CD4-positive, CD25-positive, alpha-beta regulatory T cell (primary cell): Measurements from ENCODE around the gene ZNRF3. TPM values are rescaled to one million over a fixed set of nuclear protein-coding genes. Genes with fewer than 3 reads are reported as not detected.
"Not testable (repeated sequence)": the region's sequence is repeated elsewhere in the genome, so short reads cannot be mapped to it uniquely, and the experiment has no call there.

Experiments
- ATAC-seq, 2 donors: fragments of 150-1000 bp; cut with Tn5 transposase; one replicate each; pipeline ENCODE4 v1.10.0; 2021; ENCODE audit warnings: low read depth in 2 of 2, moderate number of reproducible peaks in 2 of 2, moderate library complexity in 1 of 2
- DNase-seq, 3 donors: peaks; one replicate each; pipeline versions ENCODE4 v3.0.0 to v3.0.0-alpha.2; 2012 to 2022; ENCODE audit warnings: mixed read lengths in 1 of 3
- H3K27ac ChIP-seq: one replicate; pipeline ENCODE4 v1.7.0; 2013; ENCODE audit warnings: mild to moderate bottlenecking, low read length; ENCODE audit not compliant: insufficient read depth, poor library complexity, severe bottlenecking
- H3K27me3 ChIP-seq: one replicate; pipeline ENCODE4 v1.7.0; 2013; ENCODE audit warnings: low read length; ENCODE audit not compliant: control insufficient read depth, insufficient read depth
- H3K36me3 ChIP-seq: one replicate; pipeline ENCODE4 v1.7.0; 2013; ENCODE audit warnings: mild to moderate bottlenecking, low read length, moderate library complexity; ENCODE audit not compliant: control insufficient read depth, insufficient read depth
- H3K4me1 ChIP-seq: 2 replicates; pipeline ENCODE4 v1.7.0; 2013; ENCODE audit warnings: mild to moderate bottlenecking, low read length; ENCODE audit not compliant: insufficient read depth, control insufficient read depth, poor library complexity, severe bottlenecking
- H3K4me3 ChIP-seq: one replicate; pipeline ENCODE4 v1.7.0; 2013; ENCODE audit warnings: low read depth, mild to moderate bottlenecking, low read length, moderate library complexity
- H3K9me3 ChIP-seq, 2 experiments: 1 replicate in 1 of 2; 2 replicates in 1 of 2; pipeline ENCODE4 v1.7.0; 2013; ENCODE audit warnings: low read length in 2 of 2, mild to moderate bottlenecking in 1 of 2, moderate library complexity in 1 of 2; ENCODE audit not compliant: control insufficient read depth in 2 of 2
- H3K27ac Mint-ChIP-seq, 3 donors: one replicate each; pipeline ENCODE4 v1.8.0; 2020 to 2022; ENCODE audit warnings: mild to moderate bottlenecking in 3 of 3, mixed read lengths in 3 of 3, moderate library complexity in 2 of 3
- H3K27me3 Mint-ChIP-seq: one replicate; pipeline ENCODE4 v1.8.0; 2022; ENCODE audit warnings: mild to moderate bottlenecking, mixed read lengths
- H3K36me3 Mint-ChIP-seq: one replicate; pipeline ENCODE4 v1.8.0; 2020; ENCODE audit warnings: mixed read lengths
- H3K4me1 Mint-ChIP-seq, 4 donors: one replicate each; pipeline ENCODE4 v1.8.0; 2020 to 2022; ENCODE audit warnings: mixed read lengths in 4 of 4, mild to moderate bottlenecking in 1 of 4
- H3K4me3 Mint-ChIP-seq, 4 donors: one replicate each; pipeline ENCODE4 v1.8.0; 2020 to 2022; ENCODE audit warnings: mild to moderate bottlenecking in 4 of 4, mixed read lengths in 4 of 4, moderate library complexity in 3 of 4
- H3K9me3 Mint-ChIP-seq, 7 donors: one replicate each; pipeline ENCODE4 v1.8.0; 2020 to 2022; ENCODE audit warnings: mixed read lengths in 7 of 7, mild to moderate bottlenecking in 3 of 7, moderate library complexity in 2 of 7
- polyA plus RNA-seq, 4 donors: library from polyadenylated mRNA; unstranded; fragments of 300-500 nt; fragmentation: Illumina TruSeq; gene quantifications; one replicate each; pipeline ENCODE4 v1.2.3, GENCODE V29; 2021
- total RNA-seq: library from RNA; stranded (reverse); gene quantifications from one replicate; pipeline ENCODE4 v1.2.3, GENCODE V29; 2022

Gene ZNRF3
- total and polyA plus RNA-seq, 5 donors from 2014 or later: 0.06 to 0.35 (median 0.24) TPM

DNA sequence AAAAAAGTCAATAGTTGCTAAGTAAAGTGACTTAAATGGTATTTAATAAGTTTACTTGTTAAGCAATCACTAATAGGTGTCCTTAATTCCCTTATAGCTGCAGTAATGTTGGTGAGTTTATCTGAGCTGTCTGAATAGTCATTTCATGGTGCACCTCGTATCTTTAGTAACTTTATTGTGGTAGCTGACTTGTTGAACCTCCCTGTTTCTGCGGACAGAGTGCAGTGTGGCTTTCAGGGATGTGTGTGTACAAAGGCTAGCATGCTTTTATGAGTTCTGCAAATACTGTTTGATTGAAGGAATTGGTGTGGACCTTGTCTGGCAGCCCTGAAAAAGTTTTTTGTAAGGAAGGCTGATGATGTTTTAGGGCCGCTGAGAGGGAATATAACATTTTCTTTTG is 2.6 kb downstream of the ZNRF3 start:
- no peak overlapping the region for H3K4me3 ChIP-seq
- Mint-ChIP-seq H3K27me3 (peaks cover 43% of the 10 kb centered on the region), H3K36me3 (no peaks in the 10 kb centered on the region), H3K4me3 (peak overlapping the region in 3 of 4 donors; percentile 56 to 59 (median 58)), H3K27ac (no peak overlapping the region), H3K4me1 (peaks cover 0 to 23% (median 9%) of the 10 kb centered on the region in 4 donors), H3K9me3 (no peaks in the 10 kb centered on the region)
- peaks cover 13% of the 10 kb centered on the region for H3K27me3 ChIP-seq
- peaks cover 10% of the 10 kb centered on the region for H3K4me1 ChIP-seq
- H3K36me3 ChIP-seq: no peaks in the 10 kb centered on the region
- ATAC-seq (no peak), DNase-seq (no peak)
- no peak overlapping the region for H3K27ac ChIP-seq
- no peaks in the 10 kb centered on the region for H3K9me3 ChIP-seq

DNA sequence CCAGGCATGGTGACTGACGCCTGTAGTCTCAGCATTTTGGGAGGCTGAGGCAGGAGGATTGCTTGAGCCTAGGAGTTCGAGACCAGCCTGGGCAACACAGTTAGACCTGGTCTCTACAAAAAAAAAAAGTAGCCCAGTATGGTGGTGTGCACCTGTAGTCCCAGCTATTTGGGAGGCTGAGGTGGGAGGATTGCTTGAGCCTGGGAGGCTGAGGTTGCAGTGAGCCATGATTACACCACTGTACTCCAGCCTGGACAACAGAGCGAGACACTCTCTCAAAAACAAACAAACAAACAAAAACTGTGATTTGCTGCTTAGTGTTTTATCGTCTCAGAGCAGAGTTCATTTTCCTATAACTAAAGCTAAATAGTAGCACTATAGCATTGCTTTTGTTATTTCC is 3.3 kb downstream of the ZNRF3 start:
- not testable (repeated sequence) for H3K9me3 ChIP-seq, ATAC-seq, H3K27ac ChIP-seq, H3K36me3 Mint-ChIP-seq, H3K36me3 ChIP-seq, H3K9me3 Mint-ChIP-seq, H3K27ac Mint-ChIP-seq, DNase-seq, H3K4me3 ChIP-seq, H3K4me3 Mint-ChIP-seq, H3K4me1 ChIP-seq
- Mint-ChIP-seq H3K27me3 (peaks cover 43% of the 10 kb centered on the region), H3K4me1 (peaks cover 0 to 23% (median 9%) of the 10 kb centered on the region in 4 donors)
- H3K27me3 ChIP-seq: peaks cover 15% of the 10 kb centered on the region

DNA sequence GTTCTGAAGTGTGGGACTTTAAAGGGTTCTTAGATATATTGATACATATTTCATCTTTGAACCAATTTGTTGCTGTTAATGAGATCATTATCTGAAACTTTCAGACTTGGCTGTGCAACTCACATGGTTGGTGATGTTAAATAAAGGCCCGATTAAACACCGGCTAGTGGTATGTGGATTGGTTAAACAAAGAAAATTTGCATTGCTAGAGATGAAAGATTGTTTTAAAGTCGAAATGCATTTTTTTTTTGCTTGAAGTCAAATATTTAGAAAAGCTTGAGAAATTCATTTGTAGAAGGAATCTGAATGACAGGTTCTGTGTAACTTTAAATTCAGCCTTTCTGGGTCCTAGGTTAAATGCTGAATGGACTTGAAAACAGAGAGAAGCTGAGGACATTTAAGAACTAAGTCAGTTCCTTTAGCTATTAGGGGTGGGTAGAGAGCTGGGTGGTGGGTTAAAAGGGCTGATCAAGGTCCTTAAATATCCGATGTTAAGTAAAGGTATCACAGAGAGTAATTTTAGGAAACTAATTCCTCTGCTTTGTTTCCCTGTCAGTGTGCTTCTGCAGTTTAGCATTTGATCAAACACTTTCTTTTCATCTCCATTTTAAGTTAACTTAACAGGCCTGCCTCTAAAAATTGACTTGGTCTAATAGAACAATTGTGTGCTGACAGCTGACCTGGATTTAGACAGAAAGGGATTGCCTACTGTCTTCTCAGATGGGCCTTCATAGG is 4.5 kb downstream of the ZNRF3 start:
- Mint-ChIP-seq H3K27me3 (peaks cover 34% of the 10 kb centered on the region), H3K4me3 (no peak overlapping the region), H3K27ac (no peak overlapping the region), H3K36me3 (no peaks in the 10 kb centered on the region), H3K4me1 (peaks cover 0 to 15% (median 6%) of the 10 kb centered on the region in 4 donors), H3K9me3 (no peaks in the 10 kb centered on the region)
- Histone ChIP-seq H3K9me3 (no peaks in the 10 kb centered on the region), H3K4me3 (no peak overlapping the region), H3K4me1 (peaks cover 10% of the 10 kb centered on the region), H3K27me3 (peaks cover 15% of the 10 kb centered on the region), H3K27ac (no peak overlapping the region), H3K36me3 (no peaks in the 10 kb centered on the region)
- DNase-seq: no peak
- ATAC-seq: no peak

DNA sequence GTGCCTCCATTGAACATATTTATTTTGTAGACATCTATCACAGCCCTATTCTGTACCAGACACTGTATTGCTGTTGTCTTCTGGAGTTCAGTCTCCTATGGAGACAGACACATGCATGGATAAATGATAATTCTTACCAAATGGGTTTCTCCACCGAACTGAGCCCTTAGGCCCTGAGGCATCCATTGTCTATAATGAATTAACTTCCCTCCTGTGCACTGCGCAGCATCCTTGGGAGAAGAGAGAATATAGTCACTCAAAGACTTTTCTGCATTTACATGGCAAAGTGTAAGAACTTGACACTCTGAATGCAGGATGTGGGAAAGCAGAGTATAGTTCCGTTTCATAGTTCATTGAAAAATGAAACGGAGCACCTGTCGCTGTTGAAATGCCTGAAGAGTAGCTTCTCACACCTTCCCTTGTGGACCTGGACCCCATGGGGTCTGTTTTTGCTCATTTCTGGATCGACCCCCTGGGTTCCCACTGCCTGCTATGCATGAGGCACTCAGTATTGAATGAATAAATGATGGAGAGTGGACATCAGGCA is 6.2 kb downstream of the ZNRF3 start:
- Histone ChIP-seq H3K4me3 (no peak overlapping the region), H3K27me3 (peaks cover 14% of the 10 kb centered on the region), H3K27ac (no peak overlapping the region), H3K9me3 (no peaks in the 10 kb centered on the region), H3K36me3 (no peaks in the 10 kb centered on the region), H3K4me1 (peaks cover 5% of the 10 kb centered on the region)
- Mint-ChIP-seq H3K4me3 (peak overlapping the region in 1 of 4 donors; percentile 4), H3K27ac (no peak overlapping the region), H3K4me1 (peaks cover 0 to 7% (median 5%) of the 10 kb centered on the region in 4 donors), H3K9me3 (no peaks in the 10 kb centered on the region), H3K36me3 (no peaks in the 10 kb centered on the region), H3K27me3 (peaks cover 30% of the 10 kb centered on the region)
- DNase-seq (no peak), ATAC-seq (no peak)

DNA sequence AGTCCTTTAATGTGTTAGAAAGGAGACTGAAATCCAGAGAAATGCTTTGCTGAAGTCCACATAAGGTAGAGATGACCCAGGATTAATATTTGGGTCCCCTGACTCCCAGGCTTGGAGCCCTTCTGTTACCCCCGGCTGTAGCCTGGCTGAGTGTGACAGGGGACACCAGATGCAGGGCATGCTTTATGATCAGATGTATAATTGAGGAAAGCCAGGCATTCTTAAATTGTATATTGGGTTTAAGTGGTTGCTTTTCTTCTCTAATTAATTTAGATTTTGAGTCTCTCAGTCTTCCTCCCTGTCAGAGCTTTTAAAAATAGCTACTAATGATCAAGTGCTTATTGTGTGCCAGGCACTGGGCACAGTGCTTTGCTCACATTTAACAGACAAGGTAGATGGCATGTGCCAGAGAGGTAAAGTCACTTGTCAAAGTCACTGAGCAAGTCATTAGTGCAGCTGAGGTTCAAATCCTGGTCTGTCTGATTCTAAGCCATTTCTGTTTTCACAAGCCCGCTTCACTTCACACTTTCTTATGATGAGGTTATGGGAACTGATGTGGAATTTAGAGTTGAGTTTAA is 7.9 kb downstream of the ZNRF3 start:
- DNase-seq (no peak), ATAC-seq (no peak)
- Histone ChIP-seq H3K36me3 (no peaks in the 10 kb centered on the region), H3K9me3 (no peaks in the 10 kb centered on the region), H3K27me3 (peaks cover 4% of the 10 kb centered on the region), H3K4me1 (no peaks in the 10 kb centered on the region), H3K4me3 (no peak overlapping the region), H3K27ac (no peak overlapping the region)
- no peaks in the 10 kb centered on the region for H3K36me3 Mint-ChIP-seq
- H3K27me3 Mint-ChIP-seq: peaks cover 15% of the 10 kb centered on the region
- H3K4me3 Mint-ChIP-seq: no peak overlapping the region
- no peak overlapping the region for H3K27ac Mint-ChIP-seq
- H3K4me1 Mint-ChIP-seq: no peaks in the 10 kb centered on the region
- peaks cover 0 to 3% (median 0%) of the 10 kb centered on the region in 7 donors for H3K9me3 Mint-ChIP-seq

DNA sequence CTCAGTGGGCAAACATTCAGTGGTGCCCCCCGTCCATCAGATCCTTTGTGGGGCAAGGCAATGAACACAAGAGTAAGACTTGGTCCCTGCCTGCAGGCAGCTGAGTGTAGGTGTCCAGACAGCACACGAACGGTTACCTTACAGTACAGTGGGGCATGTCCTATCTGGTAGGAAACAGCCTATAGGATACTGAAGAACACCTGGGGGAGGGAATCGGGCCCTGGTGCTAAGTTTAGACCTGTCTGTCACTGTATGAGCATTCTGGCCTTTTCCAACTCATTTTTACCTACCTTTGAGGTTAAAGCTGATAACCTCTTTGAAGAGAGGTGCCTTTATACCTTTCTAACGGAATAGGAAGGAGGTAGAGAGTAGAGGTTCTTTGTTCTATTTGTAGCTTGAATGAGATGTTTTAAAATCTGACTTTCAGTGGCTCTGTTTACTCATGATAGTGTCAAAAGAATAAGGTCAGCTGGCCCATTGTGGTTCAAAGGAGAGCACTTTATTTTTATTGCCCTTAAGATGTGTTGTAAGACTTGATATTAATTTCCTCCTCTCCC is 8.9 kb downstream of the ZNRF3 start:
- DNase-seq (no peak), ATAC-seq (no peak)
- Histone ChIP-seq H3K27ac (no peak overlapping the region), H3K9me3 (no peaks in the 10 kb centered on the region), H3K36me3 (no peaks in the 10 kb centered on the region), H3K4me3 (no peak overlapping the region), H3K4me1 (no peaks in the 10 kb centered on the region), H3K27me3 (peaks cover 4% of the 10 kb centered on the region)
- H3K36me3 Mint-ChIP-seq: no peaks in the 10 kb centered on the region
- peak overlapping the region in 1 of 3 donors; percentile 29 for H3K27ac Mint-ChIP-seq
- H3K4me3 Mint-ChIP-seq: no peak overlapping the region
- peaks cover 0 to 3% (median 0%) of the 10 kb centered on the region in 7 donors for H3K9me3 Mint-ChIP-seq
- H3K4me1 Mint-ChIP-seq: peaks cover 0 to 2% (median 0%) of the 10 kb centered on the region in 4 donors
- H3K27me3 Mint-ChIP-seq: peaks cover 10% of the 10 kb centered on the region

DNA sequence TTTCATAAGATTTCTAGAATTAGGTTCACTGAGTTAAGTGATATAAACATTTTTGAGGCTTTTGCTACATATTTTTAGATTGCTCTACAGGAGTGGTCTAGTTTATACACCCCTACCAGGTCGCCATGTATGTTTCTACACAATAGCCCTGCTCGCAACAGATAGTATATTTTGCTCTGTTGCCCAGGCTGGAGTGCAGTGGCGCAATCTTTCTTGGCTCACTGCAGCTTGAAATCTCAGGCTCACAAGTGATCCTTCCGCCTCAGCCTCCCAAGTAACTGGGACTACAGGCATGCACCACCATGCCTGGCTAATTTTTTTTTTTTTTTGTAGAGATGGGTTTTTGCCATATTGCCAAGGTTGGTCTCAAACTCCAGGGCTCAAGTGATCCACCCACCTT is 10.4 kb downstream of the ZNRF3 start:
- Histone ChIP-seq H3K27me3 (peaks cover 2% of the 10 kb centered on the region), H3K36me3 (no peaks in the 10 kb centered on the region), H3K4me1 (peaks cover 4% of the 10 kb centered on the region), H3K9me3 (no peaks in the 10 kb centered on the region), H3K4me3 (no peak overlapping the region), H3K27ac (no peak overlapping the region)
- no peaks in the 10 kb centered on the region for H3K27me3 Mint-ChIP-seq
- DNase-seq (no peak), ATAC-seq (no peak)
- H3K9me3 Mint-ChIP-seq: peaks cover 0 to 3% (median 0%) of the 10 kb centered on the region in 7 donors
- H3K27ac Mint-ChIP-seq: no peak overlapping the region
- peaks cover 0 to 6% (median 1%) of the 10 kb centered on the region in 4 donors for H3K4me1 Mint-ChIP-seq
- H3K36me3 Mint-ChIP-seq: no peaks in the 10 kb centered on the region
- H3K4me3 Mint-ChIP-seq: no peak overlapping the region
